HS-5 (cell line): Measurements from ENCODE around the gene PDZK1IP1.

ENCODE experiments used
- DNase-seq: peaks from one replicate; pipeline ENCODE4 v3.0.0-alpha.2; 2012; ENCODE audit warnings: low read depth

The PDZK1IP1 gene, protein sequence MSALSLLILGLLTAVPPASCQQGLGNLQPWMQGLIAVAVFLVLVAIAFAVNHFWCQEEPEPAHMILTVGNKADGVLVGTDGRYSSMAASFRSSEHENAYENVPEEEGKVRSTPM

DNA sequence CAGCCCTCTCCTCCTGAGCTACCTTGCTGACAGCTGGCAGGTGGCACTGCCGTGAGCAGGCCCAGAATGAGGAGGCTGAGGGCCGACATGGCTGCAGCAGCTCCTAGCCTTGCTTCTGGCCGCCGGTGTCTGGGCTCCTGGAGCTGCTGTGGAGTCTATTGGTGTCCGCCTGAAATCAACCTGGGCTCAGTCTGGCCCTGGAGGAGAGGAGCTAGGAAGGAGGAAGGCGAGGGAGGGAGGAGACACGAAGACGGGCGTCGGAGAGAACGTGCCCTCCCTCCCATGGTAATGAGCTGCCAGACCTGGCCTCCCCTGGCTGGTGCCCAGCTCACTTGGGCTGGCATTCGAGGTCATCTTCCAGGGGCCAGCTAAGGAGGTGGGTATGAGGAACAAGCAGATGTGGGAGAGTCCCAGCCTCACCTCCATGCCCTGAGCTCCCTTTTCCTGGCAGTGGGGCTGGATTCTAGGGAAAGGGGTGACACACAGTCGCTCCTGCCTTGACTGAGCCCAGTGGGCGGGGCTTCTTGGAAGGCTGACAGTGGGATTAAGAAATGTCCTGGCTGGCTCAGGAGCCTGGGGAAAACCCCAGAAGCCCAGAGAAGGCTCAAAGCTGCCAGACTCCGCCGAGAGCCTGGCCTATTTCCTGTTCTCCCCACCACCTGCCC lies at the start of gene PDZK1IP1:
Gene PDZK1IP1, minus strand, starts transcription at position 193 of the 665 bp plus-strand sequence. Its CDS starts 104 bp downstream, at position 89.
- DNase-seq, result no peak

DNA sequence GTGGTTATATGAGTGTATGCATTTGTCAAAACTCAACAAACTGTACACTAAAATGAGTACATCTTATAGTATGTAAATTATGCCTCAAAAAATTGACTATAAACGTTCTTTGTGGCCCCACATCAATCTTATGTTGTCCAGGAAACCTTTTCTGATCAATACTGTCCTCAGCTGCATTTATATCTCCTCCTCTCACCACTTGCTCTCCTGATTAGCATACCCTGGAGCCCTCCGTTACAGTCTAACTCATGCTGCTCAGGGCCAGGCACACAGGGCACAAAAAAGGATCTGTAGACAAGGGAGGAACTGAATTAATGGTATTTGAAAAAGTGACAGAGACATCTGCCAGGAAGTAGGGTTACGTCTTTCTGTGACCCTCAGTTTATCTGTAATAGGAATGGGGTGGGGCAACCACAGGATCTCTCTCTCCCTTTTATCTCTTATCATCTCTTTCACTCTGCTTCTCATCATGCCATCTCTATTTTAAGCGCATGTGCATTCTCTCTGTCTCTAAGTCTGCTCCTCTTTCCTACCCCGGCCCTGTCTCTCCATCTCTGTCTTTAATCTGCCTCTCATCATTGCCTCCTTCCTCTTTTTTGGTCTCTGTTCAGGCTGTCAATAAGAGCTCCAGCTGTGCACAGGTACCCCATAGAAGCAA lies 49.2 kb upstream of the PDZK1IP1 start:
- no peak for DNase-seq

DNA sequence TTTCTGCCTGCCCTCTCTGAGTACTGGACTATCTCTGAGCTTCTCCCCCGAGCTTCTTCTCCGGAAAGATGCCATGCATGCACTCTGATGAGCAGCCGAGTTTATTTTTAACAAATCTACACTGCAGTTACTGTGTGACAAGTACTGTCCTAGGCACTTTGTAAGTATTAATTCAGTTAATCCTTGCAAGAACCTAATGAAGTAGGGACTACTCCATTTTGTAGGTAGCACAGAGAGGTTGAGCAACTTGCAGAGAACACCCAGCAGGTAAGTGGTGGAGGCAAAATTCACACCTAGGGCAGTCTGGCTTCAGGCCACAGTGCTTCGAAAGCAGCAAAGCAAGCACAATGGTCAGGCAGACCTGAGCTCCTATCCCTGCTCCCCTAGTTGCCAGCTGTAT lies 46.0 kb upstream of the PDZK1IP1 start:
- DNase-seq, result no peak

DNA sequence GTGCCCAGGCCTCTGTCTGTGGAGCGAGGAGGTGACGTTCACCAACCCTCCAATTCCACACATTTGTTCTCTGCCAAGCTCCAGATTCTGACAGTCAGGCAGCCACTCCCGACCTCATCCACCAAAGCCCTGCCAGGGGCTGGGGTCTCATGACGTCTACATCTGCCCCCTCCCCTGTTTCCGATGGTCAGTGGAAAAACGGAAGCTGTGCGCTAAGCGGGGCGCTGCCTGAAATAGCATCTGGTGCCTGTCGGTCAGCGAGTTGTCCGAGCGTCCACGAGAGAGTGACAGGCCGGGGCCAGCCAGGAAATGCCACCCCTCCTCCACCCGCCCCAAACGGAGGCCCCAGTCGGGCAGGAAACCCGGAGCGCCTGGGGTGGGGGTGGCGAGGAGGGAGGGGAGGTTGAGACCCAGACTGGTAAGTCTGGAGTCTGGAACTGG lies 45.4 kb upstream of the PDZK1IP1 start:
- no peak for DNase-seq

DNA sequence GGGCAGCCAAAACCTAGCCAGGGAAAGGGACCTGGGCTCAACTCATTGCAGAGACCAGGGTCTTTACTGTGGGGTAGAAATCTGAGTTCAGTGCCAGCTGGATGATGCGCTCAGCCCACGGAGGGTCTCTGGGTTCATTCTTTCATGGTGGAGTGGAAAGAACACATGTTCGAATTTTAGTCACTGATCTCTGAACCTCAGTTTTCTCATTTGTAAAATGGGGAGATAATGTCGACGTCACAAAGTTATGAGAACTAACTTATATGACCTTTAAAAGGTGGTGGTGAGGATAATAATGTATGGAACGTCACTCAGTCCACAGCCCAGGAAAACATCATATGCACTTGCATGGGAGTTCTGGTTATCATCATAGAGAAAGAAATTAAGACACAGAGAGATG lies 43.4 kb upstream of the PDZK1IP1 start:
- no peak for DNase-seq

DNA sequence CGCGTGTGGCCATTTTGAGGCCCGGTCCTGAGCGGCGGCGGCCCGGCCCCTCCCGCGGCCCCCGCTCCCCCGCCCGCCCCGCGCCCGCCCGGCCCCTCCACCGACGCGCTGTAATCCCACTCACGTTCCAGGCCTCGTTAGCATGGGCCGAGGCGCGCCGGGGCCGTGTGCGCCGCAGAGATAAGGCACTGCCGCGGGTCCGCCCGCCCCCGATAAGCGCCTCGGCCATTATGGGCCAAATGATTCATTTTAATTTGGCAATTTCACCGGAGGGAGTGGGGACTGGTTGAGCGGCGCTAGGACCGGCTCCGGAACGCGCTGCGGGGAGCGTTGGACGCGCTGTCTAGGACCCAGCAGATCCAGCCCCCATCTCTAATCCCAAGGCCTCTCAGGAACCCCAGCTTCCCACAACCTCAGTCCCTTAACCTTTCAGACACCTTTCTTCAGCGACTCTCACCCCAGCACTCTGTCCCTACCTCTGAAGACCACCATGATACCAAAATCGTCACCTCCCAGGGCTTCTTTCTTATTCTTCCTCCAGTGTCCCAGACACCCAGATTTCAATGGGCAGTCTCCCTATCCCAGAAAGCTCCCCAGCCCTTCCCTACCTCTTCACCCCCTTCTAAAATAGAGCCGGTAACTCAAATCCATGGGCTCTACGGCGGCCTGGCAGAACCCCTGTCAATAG lies 42.5 kb upstream of the PDZK1IP1 start, which contains the start of gene TAL1:
Gene TAL1, minus strand, starts transcription at position 39 of the 688 bp plus-strand sequence. CDS start 6,337 bp downstream, outside the sequence.
- no peak for DNase-seq

DNA sequence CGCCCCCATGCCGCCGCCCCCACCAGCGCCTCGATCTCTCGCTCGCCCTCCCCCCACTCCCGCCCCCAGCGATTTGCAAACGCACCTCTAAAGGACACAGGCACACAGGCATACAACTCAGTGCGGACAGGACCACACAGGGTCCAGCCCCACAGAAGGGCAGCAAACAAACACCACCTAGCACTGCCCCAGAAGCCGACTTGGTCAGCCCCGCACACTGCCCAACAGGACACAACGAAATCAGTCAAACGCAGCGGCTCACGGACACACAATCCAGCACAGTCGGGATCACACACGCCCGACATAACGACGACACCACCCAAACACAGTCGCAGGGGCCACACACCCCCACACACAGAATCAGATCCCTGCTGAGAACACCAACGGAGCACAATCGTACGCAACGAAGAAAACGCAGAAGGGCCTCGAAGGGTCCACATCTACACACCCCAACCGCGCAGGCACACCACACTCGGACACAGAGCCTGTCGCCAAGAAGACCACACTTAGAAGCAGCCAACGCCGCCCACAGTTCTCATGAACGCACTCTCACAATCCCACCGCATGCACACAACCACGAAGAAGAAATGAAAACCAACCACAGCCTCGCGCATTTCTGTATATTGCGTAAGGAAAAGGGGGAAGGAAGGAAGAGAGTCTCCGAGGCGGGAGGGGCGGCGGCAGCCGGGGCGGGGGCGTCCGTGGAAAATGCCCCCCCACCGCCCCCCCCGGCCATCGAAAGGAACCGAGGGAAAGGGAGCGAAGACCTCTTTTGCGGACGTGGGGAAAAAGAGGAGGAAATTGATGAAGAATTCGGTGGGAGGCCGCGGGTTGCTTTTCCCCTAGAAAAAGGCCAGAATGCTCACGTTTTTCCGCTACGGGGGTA lies 41.7 kb upstream of the PDZK1IP1 start:
- no peak for DNase-seq

DNA sequence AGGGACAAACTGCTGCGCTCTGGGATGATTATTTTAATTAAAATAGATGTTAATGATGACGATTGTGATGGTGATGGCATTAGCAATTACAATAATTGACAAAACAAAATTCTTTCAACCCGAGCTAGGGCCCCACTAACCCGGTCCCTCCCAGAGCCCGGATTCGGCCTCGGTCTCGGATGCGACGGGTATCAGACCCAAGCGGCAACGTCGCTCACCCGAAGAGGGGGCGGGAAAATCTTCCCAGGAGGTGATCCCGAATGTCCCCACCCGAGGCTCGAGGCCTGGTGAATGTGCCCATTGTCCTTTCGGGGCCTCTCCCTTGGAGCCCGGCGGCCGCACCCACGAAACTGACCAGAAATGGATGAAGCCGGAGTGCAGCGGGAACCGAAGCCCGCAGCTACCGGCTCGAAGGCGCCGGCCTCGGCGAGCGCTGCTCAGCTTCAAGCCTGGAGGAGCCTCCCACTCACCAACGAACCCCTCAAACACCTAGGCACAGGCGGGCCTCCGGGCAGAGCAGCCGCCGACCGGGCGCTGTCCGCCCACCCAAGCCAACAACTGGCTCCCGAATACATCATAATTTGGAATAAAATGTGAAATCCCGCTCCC lies 41.0 kb upstream of the PDZK1IP1 start:
- no peak for DNase-seq

DNA sequence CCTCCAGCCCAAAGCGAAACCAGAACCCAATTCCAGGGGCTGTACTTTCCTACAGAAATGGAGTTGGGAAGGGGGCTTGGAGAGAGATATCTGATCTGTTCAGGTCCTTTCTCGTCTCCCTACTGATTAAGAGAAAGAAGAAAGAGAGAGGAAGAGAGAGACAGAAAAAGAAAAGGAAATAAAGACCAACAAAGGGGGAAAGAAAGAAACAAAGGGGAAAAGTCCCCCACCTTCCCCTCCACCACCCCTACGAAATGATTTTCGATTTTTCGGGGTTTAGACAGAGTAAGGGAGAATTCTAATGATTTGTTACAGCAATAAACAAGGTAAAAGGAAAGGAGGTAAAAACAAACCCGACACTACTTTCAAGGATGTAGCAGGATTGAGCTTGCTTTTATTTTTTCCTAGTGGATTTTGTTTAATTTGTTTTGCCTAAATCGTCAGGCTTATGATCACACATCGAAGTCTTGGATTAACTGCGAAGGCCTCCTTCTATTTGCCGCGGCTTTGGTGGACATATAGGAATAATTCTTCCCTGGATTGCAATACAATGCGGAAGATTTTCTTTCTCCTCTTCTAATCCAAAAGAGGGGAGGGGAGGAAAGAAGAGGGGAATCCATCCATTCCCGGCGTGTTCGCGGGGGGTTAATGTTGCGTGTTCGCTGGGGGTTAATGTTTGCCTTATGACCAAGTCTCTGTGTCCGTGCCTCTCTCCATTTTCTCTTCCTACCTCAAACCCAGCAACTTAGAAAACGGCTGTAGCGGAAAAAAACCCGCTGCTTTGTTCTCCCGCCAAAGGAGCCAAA lies 40.3 kb upstream of the PDZK1IP1 start:
- DNase-seq, result no peak

DNA sequence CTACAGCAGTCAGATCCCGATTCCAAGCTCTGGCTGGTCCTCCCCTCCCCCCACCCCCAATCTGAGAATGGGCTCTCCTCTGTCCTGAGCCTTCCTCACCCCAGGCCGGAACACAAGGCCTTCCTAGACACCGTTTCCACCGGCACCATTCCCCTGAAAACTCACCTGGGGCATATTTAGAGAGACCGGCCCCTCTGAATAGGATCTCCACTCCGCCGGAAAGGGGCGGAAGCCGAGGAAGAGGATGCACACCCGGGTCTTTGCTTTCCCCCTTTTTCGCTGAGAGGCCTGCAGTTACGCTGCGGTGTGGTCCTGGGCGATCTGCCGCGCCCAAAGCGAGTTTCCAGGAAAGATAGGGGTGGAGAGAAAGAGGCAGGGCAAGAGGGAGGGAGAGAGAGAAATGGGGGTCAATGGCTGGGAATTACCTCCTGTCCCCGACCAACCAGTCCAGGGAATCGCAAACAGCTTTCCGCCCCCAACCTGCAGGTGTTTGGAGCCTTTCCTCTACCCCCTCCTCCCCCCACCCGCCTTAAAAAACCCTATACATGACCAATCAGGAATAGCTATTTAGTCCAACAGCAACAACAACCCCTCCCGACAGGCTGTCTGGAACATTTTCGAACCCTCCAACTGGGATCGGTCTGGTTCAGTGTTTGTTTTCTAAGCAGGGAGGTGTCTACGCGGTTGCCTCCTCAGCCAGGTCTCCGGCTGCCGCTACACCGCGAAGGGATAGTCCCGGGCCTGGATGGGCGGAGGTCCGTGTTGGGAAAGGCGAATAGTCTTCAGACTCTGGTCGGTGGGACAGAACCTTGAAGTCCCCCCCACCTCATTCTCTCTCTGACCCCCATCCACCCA lies 39.4 kb upstream of the PDZK1IP1 start:
- DNase-seq, result no peak

DNA sequence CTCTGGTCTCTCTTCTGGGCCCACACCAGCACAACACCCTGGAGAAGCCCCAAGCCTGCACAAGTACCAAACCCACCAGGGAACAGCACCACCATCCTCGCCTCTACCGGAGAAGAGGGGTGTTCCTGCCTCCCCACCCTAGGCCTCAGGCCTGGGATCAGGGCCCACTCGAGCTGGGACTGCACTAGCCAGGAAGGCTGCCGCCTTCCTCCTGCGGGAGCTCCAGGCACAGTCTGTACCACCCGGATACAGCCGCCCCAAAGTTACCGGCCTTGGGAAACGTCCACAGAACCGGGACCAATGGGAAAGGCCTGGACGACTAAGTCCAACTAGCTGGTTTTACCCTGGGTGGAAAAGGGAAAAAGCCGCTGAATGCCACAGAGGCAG lies 38.8 kb upstream of the PDZK1IP1 start:
- DNase-seq, result no peak

DNA sequence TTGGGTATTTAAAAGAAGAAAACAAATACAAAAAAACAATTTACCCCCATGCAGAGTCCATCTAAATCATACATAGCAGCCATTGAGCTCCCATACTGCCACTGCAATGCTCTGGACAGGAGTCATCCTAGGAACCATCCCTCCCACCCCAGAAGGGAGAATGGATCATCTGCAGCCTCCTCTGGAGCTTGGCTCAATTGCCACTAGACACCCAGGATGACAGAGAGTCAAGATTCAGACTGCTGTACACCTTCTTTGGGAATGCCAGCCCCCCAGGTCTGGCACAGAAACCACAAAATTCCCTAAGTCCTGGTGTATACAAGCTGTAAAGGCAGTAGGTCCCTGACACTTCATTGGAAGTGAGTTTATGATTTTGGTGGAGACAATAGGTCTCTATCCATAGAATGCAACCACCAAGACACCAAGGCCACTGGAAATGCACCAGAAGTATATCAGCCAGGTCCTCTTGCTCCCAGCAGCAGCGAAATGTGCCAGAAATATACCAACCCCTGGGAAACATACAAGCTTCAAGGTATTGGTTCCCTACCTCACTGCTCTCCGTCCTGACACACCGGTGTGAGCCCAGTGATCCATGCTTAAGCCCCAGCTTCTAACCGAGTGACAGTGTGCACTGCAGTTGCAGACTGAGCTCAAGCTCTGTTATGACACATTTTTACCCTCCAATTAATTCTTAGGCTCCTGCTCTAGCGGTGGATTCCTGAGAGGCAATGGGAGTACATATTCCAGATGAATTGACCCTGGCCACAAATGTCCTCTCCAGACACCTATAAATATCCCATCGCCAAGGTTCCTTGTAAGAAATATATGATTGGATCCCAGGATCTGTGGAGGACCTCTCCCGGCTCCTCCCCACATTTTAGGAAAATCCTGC lies 37.8 kb upstream of the PDZK1IP1 start:
- no peak for DNase-seq

DNA sequence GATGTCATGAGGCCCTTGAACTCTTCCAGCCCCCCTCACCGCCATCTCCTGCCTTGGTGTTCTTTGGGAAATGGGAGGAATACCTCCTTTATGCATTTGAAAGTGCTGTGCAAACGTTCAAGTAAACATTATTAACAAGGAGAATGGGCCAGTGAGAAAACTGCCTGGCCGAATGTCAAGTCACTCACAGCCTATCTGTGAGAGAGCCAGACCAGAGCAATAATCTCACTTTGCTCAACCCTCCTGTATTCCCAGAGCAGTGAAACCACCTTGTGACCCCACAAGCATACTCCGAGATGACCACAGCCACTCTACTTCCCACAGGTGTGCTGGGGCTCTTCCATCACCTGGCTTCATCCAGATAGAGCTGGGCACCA lies 37.0 kb upstream of the PDZK1IP1 start:
- no peak for DNase-seq

DNA sequence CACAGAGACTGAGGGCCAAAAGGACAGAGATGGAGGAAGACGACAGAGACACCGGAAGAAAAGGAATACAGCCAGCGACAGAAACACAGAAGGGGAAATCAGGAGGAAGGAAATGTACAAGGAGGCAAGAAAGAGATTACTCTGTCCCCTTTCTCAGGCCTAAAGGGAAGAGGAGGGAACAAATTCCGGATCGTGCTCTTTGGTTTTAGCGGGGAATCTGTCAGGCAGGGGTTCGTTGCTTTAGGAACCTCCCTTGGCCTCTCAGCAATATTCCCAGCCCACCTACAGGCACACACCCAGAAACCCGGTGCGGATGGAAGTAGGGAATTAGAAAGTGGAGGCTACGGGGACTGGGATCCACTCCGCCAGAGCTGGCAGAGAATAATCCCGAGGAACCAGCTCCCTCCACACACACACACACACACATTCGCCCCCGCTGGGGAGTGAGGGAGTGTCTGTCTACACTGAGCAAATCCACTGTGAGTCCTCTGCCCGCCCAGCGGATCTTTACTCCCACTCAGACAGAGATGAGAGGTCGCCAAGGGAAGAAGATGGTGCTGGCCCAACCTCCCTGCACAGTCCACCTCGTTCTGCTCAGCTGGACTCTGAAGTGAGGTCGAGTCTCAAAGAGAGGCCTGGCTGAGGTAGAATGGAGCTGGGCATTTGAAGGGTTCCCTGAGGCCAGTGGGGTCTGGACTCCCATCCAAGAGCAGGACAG lies 36.4 kb upstream of the PDZK1IP1 start:
- DNase-seq, result no peak

DNA sequence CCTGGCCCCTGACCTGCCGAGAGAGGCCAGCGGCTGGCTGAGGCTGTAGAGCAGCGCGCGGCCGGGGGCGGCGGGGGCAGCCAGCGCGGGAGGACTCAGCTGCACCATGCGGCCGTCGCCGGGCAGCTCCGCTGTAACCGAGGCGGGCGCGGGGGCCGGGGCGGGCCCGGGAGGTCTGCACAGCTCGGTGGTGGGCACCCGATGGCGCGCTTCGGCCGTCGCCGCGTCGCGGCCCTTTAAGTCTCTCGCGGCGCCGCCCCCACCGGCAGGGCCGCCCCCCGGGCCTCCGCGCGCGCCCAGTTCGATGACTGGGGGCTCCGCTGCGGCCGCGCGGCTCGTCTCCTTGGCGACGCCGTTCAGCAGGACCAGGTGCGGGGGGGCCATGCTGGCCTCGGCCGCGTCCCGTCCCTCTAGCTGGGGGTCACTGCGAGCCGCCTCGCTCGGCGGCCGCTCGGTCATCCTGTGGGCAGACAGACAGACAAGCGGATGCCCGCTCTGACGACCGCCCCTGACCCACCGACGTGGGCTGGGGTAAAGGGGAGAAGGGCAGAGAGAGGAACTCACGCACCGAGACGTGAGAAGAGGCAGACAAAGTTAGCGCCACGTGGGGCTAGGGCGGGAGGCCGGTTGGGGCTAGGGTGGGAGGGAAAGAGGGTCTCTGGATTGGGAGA lies 35.7 kb upstream of the PDZK1IP1 start:
- no peak for DNase-seq

DNA sequence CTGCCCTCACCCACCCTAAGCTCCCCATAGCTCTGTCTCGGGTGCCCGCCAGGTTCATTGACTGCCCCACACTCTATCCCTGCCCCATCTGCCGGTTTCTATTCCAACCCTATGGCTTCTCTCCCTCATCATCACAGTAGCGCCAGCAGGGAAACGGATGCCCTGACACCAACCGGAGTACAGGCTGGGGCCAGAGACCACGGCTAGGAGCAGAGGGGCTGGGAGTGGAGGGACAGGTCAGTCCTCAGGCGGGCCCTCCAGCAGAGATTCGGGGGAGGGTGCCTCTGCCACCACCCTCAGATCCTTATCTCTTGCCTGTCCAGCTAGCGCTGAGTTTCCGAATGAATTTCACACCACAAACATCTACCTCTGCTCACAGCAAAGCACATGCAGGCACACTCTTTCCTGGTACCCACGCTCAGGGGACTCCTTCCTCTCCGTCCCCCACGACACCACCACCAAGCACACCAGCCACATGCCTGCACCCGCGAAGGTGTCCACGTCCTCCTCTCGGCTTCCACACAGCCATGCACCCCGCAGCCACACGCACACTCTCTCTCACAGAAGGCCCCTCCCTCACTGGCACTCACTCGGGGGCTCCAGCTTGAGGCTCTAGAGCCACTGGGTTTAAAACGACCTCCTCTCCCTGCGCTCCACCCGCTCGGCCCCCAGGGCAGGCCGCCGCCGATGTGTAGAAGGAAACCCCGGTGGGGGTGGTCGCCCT lies 35.0 kb upstream of the PDZK1IP1 start:
- DNase-seq, result no peak
